NCI-H146 treated with DMSO at 0.1 percent for 48 hours (cell line): Measurements from ENCODE around the gene CARS1.
"Not testable (repeated sequence)": the region's sequence is repeated elsewhere in the genome, so short reads cannot be mapped to it uniquely, and the experiment has no call there.

Source experiments
- DNase-seq: peaks from one replicate; lab custom pipeline; 2025; ENCODE audit not compliant: unreplicated experiment; lab: John Stamatoyannopoulos, UW

CARS1 gene

DNA sequence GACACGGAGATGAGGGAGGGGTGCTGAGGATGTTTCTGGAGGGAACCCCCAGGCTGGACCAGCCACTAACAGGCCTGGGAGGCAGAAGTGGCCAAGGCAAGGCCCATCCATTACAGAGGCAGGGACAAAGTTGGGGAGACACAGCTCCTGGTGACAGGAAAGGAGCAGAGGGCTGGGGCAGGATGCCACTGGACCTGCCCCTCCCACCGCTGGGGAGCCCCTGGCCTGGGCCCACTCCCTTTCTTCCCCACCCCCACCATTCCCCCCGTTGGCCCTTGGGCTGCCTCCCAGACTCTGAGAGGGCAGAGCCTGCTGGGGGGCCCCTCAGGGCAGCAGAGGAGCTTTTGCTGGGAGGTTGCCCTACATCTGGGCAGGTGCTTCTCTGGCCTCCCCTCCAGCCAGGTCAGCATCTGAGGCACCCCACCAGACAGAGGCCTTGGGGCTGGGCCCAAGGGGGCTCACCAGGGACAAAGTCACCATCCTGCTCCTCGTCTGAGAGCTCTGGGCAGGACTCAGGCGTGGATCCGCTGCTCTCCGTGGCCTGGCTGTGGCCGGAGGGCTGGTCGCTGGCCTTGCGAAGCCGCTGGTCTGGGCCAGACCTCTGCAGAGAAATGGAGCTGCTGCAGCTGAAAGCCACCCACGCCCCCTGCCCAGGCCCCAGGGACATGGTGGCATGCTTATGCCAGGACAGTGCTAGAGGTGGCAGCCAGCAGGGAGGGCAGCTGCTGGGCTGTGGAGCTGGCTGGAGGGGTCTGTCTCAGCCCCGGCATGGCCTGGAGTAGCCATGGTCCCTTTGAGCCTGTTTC, 33.1 kb upstream of the CARS1 start:
- no peak for DNase-seq

DNA sequence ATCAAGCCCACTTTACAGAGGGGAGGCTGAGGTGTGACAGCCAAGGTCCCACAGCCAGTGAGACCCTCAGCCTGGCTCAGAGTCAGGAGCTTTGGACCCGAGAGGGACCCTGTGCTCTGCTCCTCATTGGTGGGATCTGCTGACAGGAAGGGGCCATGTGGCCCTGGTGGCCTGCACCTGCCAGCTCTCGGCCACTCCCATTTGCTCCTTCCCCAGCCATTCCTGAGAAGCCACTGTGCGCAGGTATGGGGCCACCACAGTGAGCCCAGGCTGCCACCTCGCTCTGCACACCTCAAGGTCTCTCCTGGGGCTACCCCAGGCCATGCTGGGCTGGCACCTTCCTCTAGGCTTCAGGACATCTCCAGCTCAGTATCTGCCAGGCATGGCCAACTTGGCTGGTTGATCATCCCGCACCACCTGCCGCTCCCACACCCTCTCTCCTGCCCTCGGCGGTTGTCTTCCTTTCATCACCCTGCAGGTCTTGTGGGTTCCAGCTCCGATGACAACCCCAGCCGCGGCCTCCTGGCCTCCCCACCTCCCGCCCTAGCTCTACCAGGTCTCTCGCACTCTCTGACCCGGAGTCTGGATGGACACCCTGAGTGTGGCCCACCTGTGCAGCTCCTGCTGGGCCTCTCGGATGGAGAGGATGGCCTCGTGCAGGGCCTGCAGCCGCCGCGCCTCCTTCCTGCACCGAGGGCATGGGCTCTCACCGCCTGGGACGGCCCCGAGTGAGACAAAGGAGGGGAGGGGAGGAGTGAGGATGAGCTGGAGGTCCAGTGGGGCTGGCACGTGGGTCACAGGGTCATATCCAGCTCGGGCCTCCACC, 32.2 kb upstream of the CARS1 start:
- no peak for DNase-seq

DNA sequence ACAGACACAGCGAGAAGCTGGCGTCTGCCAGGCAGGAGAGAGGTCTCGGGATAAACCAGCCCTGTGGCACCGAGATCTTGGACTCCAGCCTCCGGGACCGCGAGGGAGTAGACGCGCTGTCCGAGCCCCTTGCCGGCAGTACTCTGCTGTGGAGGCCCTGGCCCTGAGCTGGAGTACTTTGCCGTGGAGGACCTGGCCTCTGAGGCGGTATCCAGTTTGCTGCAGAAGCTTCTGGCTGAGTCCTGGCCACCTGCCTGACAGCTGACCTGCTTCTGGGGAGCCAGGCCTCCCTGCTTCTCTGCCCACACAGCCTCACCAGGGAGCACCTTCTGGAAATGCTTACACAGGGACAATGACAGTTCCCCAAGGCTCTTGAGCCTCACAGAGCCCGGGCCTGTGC, 31.6 kb upstream of the CARS1 start:
- DNase-seq, result no peak

DNA sequence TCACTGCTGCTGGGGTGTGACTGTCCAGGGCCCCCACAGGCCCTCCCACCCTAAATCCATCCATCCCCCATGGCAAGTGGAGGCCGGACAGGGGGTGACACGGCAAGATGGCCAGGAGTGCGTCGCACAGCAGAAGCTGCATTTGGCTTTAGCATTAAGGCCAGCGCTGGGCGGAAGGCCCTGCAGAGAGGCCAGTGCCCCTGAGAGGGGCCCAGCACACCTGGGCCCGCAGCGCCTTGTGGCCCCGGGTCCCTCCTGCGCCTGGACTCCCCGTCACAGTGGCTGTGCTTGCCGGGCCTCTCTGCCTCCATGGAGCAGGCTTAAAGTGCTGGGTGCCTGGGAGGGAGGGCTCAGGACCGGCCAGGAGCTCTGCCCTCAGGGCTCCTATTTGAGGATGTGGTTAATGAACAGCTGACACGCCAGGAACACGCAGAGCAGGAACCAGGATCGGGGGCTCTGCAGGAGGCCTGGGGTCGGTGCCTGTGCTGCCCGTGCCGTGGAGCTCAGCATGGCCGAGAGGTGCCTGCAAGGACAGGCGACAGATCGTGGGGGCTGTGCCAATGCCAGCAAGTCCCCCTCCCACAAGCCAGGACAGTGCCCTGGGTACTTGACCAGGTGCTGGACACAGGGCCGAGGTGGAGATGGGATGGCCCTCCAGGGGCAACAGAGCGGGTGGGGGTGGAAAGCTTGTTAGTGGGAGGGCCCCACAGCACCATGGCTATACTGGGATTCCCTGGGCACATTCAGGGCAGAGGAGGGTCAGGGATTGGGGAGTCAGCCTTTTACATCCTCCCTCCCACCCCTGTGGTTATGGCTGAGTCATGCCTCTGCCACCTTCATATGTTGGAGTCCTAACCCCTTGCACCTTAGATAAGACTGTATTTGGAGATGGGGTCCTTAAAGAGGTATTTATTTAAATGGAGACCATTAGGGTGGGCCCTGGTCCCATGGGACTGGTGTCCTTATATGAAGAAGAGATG, 30.9 kb upstream of the CARS1 start:
- no peak for DNase-seq

DNA sequence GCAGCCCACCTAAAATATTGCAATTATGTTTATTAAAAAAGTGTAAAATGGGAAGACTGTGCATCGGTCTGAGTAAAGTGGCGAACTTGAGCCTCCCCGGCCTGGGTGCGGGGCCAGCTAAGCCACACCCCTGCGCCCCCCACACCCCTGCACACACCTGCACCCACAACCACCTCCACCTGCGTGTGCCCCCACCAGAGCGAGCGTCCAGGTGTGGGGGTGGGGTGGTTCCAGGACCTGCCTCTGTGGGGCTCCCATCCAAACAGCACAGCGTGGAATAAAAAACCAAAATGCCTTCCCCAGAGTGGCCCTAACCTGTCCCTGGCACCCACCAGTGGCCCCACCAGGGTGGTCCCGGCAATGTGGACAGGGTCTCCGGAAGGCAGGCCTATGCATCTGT, 30.1 kb upstream of the CARS1 start:
- no peak for DNase-seq

DNA sequence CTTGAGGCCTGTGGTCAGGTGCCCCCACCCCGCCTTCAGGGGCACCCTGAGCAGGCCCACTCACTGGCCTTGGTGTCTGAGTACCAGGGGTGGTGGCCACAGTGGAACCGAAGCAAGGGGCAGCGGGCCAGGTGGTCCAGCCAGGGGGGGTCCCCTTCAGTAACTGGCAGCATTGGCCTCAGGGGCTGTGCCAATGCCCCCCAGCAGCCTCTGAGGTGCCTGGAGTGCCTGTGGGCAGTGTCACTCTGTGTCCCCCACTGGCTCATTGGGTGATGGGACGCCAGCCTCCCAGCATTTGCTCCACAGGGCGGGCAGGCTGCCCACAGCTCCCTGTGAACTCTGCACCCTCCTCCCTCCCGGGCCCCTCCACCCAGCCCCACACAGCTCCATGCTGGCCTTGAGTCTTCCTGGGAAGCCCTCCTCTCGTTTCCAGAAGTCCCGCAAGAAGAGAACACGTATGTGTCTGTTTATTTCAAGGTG, 29.5 kb upstream of the CARS1 start:
- DNase-seq, result no peak

DNA sequence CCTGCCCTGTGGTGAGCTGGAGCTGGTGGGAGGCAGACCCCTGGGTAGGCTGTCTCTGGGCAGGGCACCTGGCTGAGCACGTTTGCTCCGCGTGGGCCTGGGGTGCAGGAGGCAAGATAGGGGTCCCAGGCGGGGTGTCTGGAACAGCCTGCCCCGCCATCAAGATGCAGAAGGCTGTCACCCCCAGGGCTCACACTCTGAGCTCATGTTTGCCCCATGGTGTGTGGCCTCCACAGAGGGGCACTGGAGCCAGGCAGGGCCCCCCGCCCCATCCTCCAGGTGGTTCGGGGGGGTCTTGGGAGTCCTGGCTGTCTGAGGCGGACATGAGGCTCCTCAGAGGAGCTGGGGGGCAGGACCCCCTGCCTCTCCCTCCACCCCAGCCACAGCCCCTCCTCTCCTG, 28.9 kb upstream of the CARS1 start:
- no peak for DNase-seq

DNA sequence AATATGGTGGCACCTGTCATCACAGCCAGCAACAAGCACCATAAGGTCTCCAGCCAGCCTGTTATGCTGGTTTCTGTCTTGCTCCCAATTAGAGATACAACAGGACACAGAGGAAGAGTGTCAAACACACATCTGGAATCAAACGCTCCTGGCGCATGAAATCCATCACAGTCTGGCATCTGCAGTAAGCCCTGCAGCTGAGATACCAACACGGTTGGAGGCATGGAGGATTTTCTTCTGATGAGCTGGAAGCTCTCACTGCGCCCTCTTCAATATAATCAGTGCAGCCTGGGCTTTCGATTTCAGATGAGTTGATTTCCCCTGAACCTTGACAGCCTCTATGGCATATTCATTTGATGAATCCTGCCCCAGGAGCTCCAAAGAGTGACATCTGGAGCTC, 27.8 kb upstream of the CARS1 start:
- no peak for DNase-seq

DNA sequence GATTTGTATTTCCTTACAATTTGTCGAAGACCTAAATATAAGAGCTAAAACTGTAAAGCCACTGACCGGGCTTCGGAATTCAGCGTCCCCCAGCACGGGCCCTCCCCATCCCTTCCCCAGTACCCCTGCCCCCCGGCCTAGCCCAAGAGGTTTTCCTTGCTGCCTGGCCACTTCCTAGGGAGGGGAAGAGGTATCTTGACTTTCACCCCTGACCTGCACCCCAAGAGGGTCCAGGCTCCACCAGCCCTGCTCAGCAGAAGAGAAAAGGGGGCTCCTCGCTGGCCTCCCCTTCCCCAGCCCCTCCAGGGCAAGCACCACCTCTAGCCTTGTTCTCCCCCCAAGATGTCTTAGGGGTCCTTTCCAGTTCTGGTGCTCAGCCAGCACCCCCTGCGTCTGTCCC, 26.1 kb upstream of the CARS1 start:
- no peak for DNase-seq

DNA sequence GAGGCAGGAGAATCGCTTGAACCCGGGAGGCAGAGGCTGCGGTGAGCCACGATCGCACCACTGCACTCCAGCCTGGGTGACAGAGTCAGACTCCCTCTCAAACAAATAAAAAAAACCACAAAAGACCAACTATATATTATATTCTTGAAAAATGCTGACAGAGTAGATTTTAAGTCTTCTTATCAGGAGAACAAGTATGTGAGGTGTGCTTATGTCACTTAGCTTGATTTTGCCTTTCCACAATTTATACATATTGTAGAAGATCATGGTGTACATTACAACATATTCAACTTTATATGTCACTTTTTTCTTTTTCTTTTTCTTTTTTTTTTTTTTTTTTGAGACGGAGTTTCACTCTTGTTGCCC, 24.1 kb upstream of the CARS1 start:
- no peak for DNase-seq

DNA sequence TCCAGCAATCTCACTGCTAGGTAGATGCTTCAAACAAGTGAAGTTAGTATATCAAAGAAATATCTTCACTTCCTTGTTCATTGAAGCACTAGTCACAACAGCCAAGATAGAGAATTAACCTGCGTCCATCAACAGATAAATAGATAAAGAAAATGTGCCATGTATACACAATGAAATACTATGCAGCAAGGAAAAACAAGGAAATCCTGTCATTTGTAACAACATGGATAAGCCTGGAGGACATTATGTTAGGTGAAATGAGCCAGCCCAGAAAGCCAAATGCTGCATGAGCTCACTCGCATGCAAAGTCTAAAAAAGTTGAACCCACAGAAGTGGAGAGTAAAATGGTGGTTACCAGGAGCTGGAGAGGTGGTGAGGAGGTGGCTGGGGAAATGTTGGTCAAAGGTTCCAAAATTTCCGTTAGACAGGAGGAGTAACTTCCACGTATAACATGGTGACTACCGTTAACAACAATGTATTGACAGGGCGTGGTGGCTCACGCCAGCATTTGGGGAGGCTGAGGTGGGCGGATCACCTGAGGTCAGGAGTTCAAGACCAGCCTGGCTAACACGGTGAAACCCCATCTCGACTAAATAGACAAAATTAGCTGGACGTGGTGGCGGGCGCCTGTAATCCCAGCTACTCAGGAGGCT, 23.6 kb upstream of the CARS1 start:
- DNase-seq, result no peak

DNA sequence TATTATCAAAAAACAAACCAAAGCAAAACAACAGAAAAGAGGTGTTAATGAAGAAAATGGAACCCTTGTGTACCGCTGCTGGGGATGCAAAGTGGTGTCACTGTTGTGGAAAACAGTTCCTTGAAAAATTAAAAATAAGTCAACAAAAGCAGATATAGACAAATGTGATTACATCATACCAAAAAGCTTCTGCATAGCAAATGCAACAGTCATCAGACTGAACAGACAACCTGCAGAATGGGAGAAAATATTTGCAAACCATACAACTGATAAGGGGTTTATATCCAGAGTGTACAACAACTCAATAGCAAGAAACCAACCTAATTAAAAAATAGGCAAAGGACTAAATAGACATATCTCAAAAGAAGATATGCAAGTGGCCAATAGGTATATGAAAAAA, 22.9 kb upstream of the CARS1 start:
- DNase-seq, result no peak

DNA sequence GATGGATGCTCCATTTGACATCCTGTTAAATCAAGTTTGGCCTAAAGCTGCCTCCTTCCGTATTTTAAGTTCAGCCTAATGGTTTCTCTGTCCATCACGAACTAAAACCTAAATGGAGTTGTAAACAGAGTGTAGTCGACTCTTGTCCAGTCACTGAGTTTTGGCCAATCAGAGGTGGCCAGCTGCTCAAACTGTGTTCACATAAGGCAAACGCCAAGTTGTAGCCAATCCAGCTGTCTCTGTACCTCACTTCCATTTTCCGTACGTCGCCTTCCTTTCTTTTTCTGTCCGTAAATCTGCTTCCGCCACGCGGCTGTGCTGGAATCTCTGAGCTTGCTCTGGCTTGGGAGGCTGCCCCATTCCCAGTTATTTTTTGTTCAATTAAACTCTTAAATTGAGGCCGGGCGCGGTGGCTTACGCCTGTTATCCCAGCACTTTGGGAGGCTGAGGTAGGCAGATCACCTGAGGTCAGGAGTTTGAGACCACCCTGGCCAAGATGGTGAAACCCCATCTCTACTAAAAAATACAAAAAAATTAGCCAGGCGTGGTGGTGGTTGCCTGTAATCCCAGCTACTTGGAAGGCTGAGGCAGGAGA, 20.7 kb upstream of the CARS1 start:
- no peak for DNase-seq

DNA sequence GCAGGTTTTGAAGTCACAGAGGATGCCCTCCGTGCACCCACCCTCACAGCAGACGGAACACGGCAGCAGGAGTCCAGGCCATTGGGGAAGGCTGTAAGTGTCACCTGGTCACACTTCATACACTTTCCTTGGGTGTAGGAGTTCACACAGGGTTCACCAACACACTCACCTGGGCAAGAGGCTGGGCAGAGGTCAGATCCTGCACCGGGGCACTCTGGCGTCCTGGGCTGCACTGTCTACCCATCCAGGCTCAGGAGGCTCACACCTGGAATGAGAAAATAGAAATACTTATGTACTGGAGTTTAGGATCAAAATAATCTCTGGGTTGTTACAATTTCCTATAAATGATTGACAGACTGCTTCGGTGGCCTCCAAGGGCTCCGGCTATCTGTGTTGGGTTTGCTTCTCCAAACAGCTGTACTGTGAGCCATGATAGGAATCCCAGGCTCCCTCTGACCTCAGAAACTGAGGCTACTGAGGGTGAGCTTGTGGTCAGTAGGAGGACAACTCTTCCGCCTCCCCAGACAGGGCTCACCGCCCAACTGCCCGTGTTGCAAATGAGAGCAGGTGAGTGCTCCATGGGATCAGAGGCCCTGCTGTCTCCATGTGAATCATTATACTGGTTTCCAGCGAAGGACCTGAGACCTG, 20.1 kb upstream of the CARS1 start:
- DNase-seq, result no peak

DNA sequence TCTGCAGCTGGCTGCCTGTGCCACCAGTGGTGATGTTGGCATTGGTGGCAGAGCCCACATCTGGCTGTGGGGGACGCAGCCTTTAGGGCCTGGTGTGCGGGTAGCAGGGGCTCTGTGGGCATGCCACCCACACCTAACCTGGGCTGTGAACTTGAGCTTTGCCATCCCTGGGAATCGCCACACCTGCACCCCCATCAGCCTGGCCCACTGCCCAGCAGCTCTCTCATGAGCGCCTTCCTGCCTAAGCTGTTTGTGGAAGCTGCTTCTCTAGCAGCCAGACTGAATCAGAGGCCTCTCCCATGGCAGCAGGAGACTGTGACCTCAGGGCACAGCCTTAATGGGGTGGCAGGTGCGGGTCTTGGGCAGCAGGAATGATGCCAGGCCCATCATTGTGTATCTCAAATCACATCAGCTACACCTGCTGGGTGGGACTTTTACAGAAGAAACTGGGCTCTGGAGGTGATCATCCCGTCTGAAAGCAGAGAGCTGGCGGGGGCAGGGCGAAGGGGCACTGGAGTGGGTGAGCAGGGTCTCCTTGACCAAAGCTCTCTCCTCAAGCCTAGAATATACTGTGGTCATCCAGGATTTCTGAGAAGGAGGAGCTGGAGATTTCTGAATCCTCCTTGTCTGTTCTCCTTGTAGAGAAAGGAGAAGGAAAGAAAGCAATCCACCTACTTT, 17.8 kb upstream of the CARS1 start:
- DNase-seq, result peak; percentile 61

DNA sequence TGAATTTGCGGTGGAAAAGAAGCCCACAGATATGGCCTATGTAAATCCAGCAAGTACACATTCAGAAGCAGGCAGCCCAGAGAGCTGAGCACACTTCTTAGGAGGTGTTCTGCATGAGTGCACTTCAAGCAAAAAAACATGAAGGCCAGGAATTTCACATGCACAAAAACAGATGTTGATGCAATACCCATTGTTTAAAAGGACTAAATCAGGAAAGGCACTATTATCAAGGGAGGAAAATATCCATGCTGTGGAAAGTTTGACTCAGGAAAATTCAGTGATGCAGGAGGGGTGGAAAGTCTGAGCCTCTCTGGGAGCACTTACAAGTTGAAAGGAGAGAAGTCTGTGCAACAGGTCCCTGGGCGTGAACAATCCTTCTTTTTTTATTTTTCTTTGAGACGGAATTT, 15.8 kb upstream of the CARS1 start:
- DNase-seq, result no peak

DNA sequence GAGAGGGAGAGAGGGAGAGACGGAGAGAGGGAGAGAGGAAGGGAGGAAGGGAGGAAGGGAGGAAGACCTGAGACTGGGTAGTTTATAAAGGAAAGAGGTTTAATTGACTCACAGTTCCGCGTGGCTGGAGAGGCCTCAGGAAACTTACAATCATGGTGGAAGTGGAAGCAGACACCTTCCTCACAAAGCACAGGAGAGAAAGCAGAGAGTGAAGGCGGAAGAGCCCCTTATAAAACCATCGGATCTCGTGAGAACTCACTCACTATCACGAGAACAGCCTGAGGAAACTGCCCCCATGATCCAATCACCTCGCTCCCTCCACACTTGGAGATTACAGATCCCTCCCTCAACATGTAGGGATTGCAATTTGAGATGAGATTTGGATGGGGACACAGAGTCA, 12.2 kb upstream of the CARS1 start:
- no peak for DNase-seq

DNA sequence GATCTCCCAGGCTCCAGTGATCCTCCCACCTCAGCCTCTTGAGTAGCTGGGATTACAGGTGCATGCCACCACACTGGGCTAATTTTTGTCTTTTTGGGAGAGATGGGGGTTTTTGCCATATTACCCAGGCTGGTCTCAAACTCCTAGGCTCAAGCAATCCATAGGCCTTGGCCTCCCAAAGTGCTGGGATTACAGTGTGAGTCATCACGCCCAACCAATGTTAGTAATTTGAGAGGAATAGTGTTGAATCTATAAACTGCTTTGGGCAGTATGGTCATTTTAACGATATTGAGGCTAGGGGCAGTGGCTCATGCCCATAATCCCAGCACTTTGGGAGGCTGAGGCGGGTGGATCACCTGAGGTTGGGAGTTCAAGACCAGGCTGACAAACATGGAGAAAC, 9.1 kb upstream of the CARS1 start:
- DNase-seq, result not testable (repeated sequence)

DNA sequence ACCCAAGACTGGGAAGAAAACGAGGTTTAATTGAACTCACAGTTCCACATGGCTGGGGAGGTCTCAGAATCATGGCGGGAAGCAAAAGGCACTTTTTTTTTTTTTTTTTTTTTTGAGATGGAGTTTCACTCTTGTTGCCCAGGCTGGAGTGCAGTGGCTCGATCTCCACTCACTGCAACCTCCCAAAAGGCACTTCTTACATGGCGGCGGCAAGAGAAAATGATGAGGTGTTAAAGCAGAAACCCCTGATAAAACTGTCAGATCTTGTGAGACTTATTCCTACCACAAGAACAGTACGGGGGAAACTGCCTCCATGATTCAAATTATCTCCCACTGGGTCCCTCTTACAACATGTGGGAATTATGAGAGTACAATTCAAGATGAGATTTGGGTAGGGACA, 7.5 kb upstream of the CARS1 start:
- not testable (repeated sequence) for DNase-seq
